ENCODE measurements around the gene HSPA14. TPM values are rescaled to one million over a fixed set of nuclear protein-coding genes. Genes with fewer than 3 reads are reported as not detected.

HSPA14 gene
- total RNA-seq, 1 experiment from 2014 or later: 41.0 TPM

GRCh38 chr10:14822879-14823755 is 15.0 kb upstream of the HSPA14 start:
- Histone ChIP-seq H3K27me3 (ENCODE audit: insufficient read depth, low read length) (no peaks in the 10 kb centered on the region), H3K18ac (ENCODE audit: insufficient read length, low read depth, low read length) (no peak overlapping the region), H3K27ac (ENCODE audit: insufficient read length, low read depth, low read length) (no peak overlapping the region), H3K79me1 (ENCODE audit: insufficient read depth, low read depth, low read length, poor library complexity, severe bottlenecking) (no peaks in the 10 kb centered on the region), H3K4ac (ENCODE audit: low read depth, low read length) (no peak overlapping the region), H4K5ac (ENCODE audit: insufficient read length, low read depth, low read length) (no peak overlapping the region), H2BK5ac (ENCODE audit: insufficient read length, low read length) (no peak overlapping the region), H2BK15ac (ENCODE audit: low read depth, low read length) (no peak overlapping the region), H2BK12ac (ENCODE audit: insufficient read length, low read depth, low read length) (no peak overlapping the region), H3K23me2 (ENCODE audit: insufficient read length, low read depth, low read length, poor library complexity, severe bottlenecking) (no peaks in the 10 kb centered on the region), H2AK5ac (ENCODE audit: insufficient read length, low read length) (no peak overlapping the region), H3K79me2 (ENCODE audit: insufficient read depth, low read length) (no peaks in the 10 kb centered on the region), H3K14ac (ENCODE audit: insufficient read depth, low read length) (no peak overlapping the region), H3K9me3 (ENCODE audit: control insufficient read depth, low read depth, low read length) (no peaks in the 10 kb centered on the region), H4K91ac (ENCODE audit: insufficient read length, low read depth, low read length) (no peak overlapping the region), H2AFZ (ENCODE audit: low read length) (no peak overlapping the region), H3T11ph (ENCODE audit: low read length) (no peak overlapping the region), H3K4me1 (ENCODE audit: insufficient read depth, low read length) (no peaks in the 10 kb centered on the region), H3K23ac (ENCODE audit: insufficient read length, low read depth, low read length) (no peak overlapping the region), H3K4me2 (ENCODE audit: insufficient read depth, insufficient read length, low read length) (no peak overlapping the region), H2BK20ac (ENCODE audit: low read depth, low read length, poor library complexity, severe bottlenecking) (no peak overlapping the region), H4K8ac (replicated peaks; ENCODE audit: insufficient read length, low read depth, low read length) (no peak overlapping the region), H4K20me1 (ENCODE audit: control insufficient read depth, insufficient read depth, insufficient read length) (no peaks in the 10 kb centered on the region), H3K9ac (ENCODE audit: extremely low read depth, insufficient read length, low read length) (no peak overlapping the region), H3K56ac (ENCODE audit: insufficient read length, low read depth, low read length) (no peak overlapping the region), H2BK120ac (ENCODE audit: low read depth, low read length, poor library complexity, severe bottlenecking) (no peak overlapping the region)
- DNase-seq: no peak
- WGBS (ENCODE audit: extremely low coverage, insufficient read length, low lambda C conversion rate): no CpG with 5 or more reads among the region's 3 CpGs
- Mint-ChIP-seq H3K27me3 (ENCODE audit: low read depth) (peaks cover 11% of the 10 kb centered on the region), H3K9me3 (no peaks in the 10 kb centered on the region; a peak in 1 of 5 replicates), H3K36me3 (ENCODE audit: insufficient read depth in 1 of 3, low read depth in 3 of 3) (no peaks in the 10 kb centered on the region), H3K4me3 (no peak overlapping the region), H3K4me1 (peaks cover 16 to 24% of the 10 kb centered on the region in 2 experiments), H3K27ac (no peak overlapping the region)
- TF ChIP-seq CTCF (conservative IDR thresholded peaks at IDR 0.05): peak; percentile 78
